Uterus (tissue), 2 donors: ENCODE data around the gene SLC12A6.

Experiments
- POLR2A ChIP-seq, 2 donors: fragments of 450-650 bp; IDR thresholded peaks; one replicate each; pipeline ENCODE4 v1.6.1; 2016; ENCODE audit warnings: antibody characterized with exemption in 2 of 2, mild to moderate bottlenecking in 1 of 2, moderate library complexity in 1 of 2
- TF ChIP-seq, protein P1 (sequence below), 4 experiments: fragments of 200-600 bp in 2 of 4; fragments of 450-650 bp in 2 of 4; sonication (generic) in 2 of 4; IDR thresholded peaks; one replicate each; pipeline ENCODE4 v1.5.1; 2016 to 2019; ENCODE audit warnings: antibody characterized with exemption in 4 of 4, mild to moderate bottlenecking in 2 of 4, moderate library complexity in 1 of 4

DNA sequence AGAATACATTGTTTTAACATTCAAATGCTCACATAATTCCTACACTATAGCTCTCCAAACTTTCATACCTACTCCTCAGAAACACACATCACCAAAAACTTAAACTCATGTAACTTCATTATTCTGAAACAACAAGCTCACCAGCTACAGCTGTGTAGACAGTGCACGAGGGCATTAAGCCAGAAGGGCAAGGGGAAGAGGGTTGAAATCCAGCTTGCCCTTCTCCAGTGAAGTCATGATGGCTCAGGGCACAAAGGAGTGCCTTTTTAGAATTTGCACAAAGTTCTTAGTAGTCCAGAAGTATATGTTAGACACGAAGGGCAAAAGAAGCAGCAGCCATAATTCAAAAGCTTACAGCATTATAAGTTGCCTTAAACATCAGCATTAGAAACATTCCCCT lies 8.6 kb downstream of the SLC12A6 start:
- TF ChIP-seq, protein P1, sequence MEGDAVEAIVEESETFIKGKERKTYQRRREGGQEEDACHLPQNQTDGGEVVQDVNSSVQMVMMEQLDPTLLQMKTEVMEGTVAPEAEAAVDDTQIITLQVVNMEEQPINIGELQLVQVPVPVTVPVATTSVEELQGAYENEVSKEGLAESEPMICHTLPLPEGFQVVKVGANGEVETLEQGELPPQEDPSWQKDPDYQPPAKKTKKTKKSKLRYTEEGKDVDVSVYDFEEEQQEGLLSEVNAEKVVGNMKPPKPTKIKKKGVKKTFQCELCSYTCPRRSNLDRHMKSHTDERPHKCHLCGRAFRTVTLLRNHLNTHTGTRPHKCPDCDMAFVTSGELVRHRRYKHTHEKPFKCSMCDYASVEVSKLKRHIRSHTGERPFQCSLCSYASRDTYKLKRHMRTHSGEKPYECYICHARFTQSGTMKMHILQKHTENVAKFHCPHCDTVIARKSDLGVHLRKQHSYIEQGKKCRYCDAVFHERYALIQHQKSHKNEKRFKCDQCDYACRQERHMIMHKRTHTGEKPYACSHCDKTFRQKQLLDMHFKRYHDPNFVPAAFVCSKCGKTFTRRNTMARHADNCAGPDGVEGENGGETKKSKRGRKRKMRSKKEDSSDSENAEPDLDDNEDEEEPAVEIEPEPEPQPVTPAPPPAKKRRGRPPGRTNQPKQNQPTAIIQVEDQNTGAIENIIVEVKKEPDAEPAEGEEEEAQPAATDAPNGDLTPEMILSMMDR (IDR thresholded peaks at IDR 0.05) = no peak
- TF ChIP-seq POLR2A (IDR thresholded peaks at IDR 0.05) = no peak
